ENCODE measurements around the gene SUPT5H. TPM values are rescaled to one million over a fixed set of nuclear protein-coding genes. Genes with fewer than 3 reads are reported as not detected.
A peak's percentile ranks its signal among the peaks of the same experiment; 100 is the strongest.
"Not testable (repeated sequence)": the region's sequence is repeated elsewhere in the genome, so short reads cannot be mapped to it uniquely, and the experiment has no call there.

Gene SUPT5H
- total RNA-seq, 4 donors from 2014 or later = 87.6 to 101 (median 91.5) TPM

DNA sequence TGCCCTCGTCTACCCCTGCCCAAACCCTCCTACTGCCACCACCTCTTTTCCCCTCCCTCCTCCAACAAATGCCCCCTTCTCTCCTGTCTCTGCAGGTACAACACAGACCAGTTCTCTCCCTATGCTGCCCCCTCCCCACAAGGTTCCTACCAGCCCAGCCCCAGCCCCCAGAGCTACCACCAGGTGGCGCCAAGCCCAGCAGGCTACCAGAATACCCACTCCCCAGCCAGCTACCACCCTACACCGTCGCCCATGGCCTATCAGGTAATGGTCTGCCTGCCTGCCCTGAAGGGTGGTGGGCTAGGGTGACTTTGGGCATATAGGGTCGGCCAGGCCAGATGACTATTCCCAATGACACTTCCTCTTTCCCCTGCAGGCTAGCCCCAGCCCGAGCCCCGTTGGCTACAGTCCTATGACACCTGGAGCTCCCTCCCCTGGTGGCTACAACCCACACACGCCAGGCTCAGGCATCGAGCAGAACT, 28.8 kb downstream of the SUPT5H start:
- H3K9me3 ChIP-seq = no peaks in the 10 kb centered on the region
- H3K27me3 ChIP-seq = no peaks in the 10 kb centered on the region
- peak overlapping the region in 2 of 4 donors; percentile 8 to 19 for H3K27ac ChIP-seq (replicated peaks in 1 of 4)
- intact Hi-C loops (cut with DNase I) = loop anchor here (5.0 kb wide), 1 partner anchor 58 kb away; the partner anchor contains the start of gene EID2B
- H3K4me1 ChIP-seq = peaks cover 0 to 3% (median 0%) of the 10 kb centered on the region in 4 donors
- TF ChIP-seq POLR2A (IDR thresholded peaks at IDR 0.05; ENCODE audit: low read depth) = no peak
- TF ChIP-seq, protein P1, sequence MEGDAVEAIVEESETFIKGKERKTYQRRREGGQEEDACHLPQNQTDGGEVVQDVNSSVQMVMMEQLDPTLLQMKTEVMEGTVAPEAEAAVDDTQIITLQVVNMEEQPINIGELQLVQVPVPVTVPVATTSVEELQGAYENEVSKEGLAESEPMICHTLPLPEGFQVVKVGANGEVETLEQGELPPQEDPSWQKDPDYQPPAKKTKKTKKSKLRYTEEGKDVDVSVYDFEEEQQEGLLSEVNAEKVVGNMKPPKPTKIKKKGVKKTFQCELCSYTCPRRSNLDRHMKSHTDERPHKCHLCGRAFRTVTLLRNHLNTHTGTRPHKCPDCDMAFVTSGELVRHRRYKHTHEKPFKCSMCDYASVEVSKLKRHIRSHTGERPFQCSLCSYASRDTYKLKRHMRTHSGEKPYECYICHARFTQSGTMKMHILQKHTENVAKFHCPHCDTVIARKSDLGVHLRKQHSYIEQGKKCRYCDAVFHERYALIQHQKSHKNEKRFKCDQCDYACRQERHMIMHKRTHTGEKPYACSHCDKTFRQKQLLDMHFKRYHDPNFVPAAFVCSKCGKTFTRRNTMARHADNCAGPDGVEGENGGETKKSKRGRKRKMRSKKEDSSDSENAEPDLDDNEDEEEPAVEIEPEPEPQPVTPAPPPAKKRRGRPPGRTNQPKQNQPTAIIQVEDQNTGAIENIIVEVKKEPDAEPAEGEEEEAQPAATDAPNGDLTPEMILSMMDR (IDR thresholded peaks at IDR 0.05) = peak; percentile 49 to 80 (median 65)
- H3K36me3 ChIP-seq = peaks cover 63 to 81% (median 74%) of the 10 kb centered on the region in 4 donors
- no peak for DNase-seq (ENCODE audit: extremely low spot score)
- H3K4me3 ChIP-seq = no peak overlapping the region
- 35% methylated on average over 3 of the region's 9 CpGs for WGBS

DNA sequence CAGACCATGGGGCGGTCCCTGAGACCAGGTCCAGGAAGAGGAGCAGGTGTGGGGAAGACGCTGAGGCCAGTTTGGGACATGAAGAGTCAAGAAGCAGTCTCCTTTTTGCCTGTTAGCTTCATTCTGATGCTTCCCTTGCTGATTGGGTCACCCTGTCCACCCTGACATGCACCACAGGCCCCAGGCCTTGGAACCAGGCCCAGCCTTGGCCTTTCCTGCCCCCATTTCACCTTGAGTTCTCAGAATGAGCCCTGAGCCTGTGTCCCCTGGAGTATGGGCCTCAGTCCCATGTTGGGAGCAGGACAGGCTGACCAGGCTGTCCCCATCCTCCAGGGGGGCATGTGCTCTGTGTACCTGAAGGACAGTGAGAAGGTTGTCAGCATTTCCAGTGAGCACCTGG, 30.4 kb downstream of the SUPT5H start:
- WGBS = 100% methylated on average over 2 of the region's 2 CpGs
- Histone ChIP-seq H3K9me3 (no peaks in the 10 kb centered on the region), H3K27me3 (no peaks in the 10 kb centered on the region), H3K27ac (replicated peaks in 1 of 4) (no peak overlapping the region), H3K4me1 (peaks cover 6 to 9% (median 7%) of the 10 kb centered on the region in 4 donors), H3K4me3 (no peak overlapping the region), H3K36me3 (peaks cover 47 to 65% (median 58%) of the 10 kb centered on the region in 4 donors)
- no peak for DNase-seq (ENCODE audit: extremely low spot score)
- intact Hi-C loops (cut with DNase I) = no loop called here
- no peak for TF ChIP-seq EP300 (IDR thresholded peaks at IDR 0.05)
- TF ChIP-seq, protein P1 (IDR thresholded peaks at IDR 0.05) = no peak
- TF ChIP-seq POLR2AphosphoS5 (IDR thresholded peaks at IDR 0.05) = no peak
- no peak for TF ChIP-seq POLR2A (IDR thresholded peaks at IDR 0.05; ENCODE audit: low read depth)

DNA sequence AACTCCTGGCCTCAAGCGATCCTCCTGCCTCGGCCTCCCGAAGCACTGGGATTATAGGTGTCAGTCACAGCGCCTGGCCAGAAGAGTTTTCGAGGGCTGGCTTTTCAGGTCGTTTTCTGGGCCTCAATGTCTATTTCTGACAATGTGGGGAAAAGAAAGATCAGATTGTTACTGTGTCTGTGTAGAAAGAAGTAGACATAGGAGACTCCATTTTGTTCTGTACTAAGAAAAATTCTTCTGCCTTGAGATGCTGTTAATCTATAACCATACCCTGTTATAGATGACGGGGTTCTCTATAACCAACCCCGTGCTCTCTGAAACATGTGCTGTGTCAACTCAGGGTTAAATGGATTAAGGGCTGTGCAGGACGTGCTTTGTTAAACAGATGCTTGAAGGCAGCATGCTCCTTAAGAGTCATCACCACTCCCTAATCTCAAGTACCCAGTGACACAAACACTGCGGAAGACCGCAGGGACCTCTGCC, 34.0 kb downstream of the SUPT5H start:
- Histone ChIP-seq H3K36me3 (peaks cover 19 to 47% (median 35%) of the 10 kb centered on the region in 4 donors), H3K4me1 (peaks cover 18 to 32% (median 18%) of the 10 kb centered on the region in 4 donors), H3K27ac (replicated peaks in 1 of 4) (peak overlapping the region in 1 of 4 donors; percentile 77)
- H3K27me3 ChIP-seq; H3K4me3 ChIP-seq; DNase-seq (ENCODE audit: extremely low spot score); intact Hi-C loops (cut with DNase I); H3K9me3 ChIP-seq: not testable (repeated sequence)
- WGBS = 81% methylated on average over 9 of the region's 11 CpGs

DNA sequence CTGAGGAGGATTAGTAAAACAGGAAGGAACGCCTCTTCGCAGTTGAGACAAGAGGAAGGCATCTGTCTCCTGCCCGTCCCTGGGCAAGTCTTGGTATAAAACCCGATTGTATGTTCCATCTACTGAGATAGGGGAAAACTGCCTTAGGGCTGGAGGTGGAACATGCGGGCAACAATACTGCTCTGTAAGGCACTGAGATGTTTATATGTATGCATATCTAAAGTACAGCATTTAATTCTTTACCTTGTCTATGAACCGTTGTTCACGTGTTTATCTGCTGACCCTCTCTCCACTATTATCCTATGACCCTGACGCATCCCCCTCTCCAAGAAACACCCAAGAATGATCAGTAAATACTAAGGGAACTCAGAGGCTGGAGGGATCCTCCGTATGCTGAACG, 34.5 kb downstream of the SUPT5H start:
- no peaks in the 10 kb centered on the region for H3K9me3 ChIP-seq
- intact Hi-C loops (cut with DNase I) = no loop called here
- no peaks in the 10 kb centered on the region for H3K27me3 ChIP-seq
- no peak for TF ChIP-seq EP300 (IDR thresholded peaks at IDR 0.05)
- no peak for TF ChIP-seq POLR2A (IDR thresholded peaks at IDR 0.05; ENCODE audit: low read depth)
- TF ChIP-seq POLR2AphosphoS5 (IDR thresholded peaks at IDR 0.05) = no peak
- TF ChIP-seq, protein P1 (IDR thresholded peaks at IDR 0.05) = no peak
- H3K27ac ChIP-seq (replicated peaks in 1 of 4) = peak overlapping the region; percentile 75 to 87 (median 81)
- H3K36me3 ChIP-seq = peaks cover 19 to 47% (median 34%) of the 10 kb centered on the region in 4 donors
- no peak for DNase-seq (ENCODE audit: extremely low spot score)
- H3K4me1 ChIP-seq = peaks cover 18 to 32% (median 18%) of the 10 kb centered on the region in 4 donors
- H3K4me3 ChIP-seq = peak overlapping the region; percentile 66 to 97 (median 82)
- WGBS = 61% methylated on average over 10 of the region's 10 CpGs

DNA sequence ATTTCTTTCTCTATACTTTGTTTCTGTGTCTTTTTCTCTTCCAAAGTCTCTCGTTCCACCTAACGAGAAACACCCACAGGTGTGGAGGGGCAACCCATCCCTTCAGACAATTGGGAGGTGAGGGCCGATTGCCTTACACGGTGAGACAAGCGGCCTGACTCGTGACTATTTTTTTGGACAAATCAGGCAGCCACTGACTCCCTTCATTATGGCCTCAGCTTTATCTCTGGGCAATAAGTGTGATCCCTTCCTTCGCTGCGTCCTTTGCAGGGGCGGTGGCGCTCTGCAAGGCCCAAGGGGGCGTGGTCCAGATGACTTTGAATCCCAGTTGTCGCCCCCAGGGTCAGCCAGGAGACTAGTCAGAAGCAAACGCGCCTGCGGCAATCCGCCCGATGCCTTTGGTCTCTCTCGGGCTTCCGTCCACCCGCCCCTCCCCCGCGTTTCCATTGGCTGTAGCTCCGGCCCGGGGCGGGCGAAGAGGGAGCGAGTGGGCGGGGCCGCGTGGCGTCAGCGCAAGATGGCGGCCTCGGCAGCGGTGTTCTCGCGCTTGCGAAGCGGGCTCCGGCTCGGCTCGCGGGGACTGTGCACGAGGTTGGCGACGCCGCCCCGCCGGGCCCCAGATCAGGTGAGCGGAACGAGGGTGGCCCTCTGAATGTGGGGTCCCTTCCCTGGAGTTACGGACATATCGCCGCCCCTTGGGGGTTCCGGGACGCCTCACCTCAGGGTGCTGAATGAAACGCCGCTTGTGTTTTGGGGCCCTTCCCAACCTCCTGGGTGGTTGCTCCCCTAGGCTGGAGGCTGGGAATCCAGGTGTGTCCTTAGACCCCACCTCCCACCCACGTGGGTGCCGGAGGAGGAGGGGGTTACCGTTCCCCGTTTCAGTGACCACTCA, 35.2 kb downstream of the SUPT5H start, which contains the start of gene TIMM50:
TSS of gene TIMM50 (plus strand) at position 502 of the 892 bp plus-strand sequence. CDS start at position 518, 16 bp downstream.
- Histone ChIP-seq H3K27me3 (no peaks in the 10 kb centered on the region), H3K9me3 (no peaks in the 10 kb centered on the region), H3K36me3 (peaks cover 16 to 47% (median 35%) of the 10 kb centered on the region in 4 donors), H3K4me1 (peaks cover 18 to 32% (median 18%) of the 10 kb centered on the region in 4 donors), H3K27ac (replicated peaks in 1 of 4) (peak within 1 kb of the TSS; percentile 75 to 87 (median 81)), H3K4me3 (peak within 1 kb of the TSS; percentile 66 to 97 (median 82))
- 1% methylated on average over 17 of the region's 62 CpGs for WGBS
- TF ChIP-seq POLR2AphosphoS5 (IDR thresholded peaks at IDR 0.05) (peak; percentile 91 to 94), EP300 (IDR thresholded peaks at IDR 0.05) (no peak)
- TF ChIP-seq, protein P1 (IDR thresholded peaks at IDR 0.05) = peak in 1 of 3 experiments; percentile 10
- intact Hi-C loops (cut with DNase I) = no loop called here
- peak; percentile 99 for DNase-seq (ENCODE audit: extremely low spot score)
